NCI-H2107 treated with DMSO at 0.1 percent for 48 hours (cell line): Measurements from ENCODE around the gene PARP11.

ENCODE experiments used
- DNase-seq: peaks from one replicate; lab custom pipeline; 2025; ENCODE audit not compliant: unreplicated experiment; lab: John Stamatoyannopoulos, UW

Gene PARP11

DNA sequence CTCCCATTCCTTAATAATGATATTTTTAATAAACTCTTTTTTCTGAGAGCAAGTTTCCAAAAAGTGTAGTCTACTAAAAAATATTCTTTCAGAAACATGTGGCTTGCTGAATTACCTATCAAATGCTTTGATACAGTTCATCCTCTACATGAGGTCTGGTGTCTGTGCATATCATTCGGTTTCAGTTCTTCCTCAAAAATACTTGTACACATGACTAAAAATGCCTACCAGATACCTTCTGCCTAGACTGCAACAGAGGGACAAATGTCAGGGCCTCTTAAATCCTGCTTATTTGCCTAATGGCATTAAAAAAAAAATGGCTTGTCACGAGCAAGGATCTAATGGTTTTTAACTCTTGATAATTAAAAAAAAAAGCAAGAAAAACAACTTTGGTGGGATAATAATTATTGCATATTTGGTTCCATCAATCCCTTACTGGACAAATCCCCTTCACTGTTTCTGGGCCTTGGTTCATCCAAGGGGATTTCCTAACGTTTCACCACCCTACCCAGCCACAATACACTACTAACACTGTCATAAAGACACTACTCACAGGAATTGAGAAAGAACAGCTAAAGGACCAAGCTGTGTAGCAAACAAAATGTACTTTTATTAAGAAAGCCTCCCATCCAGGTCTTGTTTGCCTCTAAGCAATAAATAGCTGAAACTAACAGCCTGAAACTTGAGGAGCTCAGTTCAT lies 45.7 kb downstream of the PARP11 start:
- DNase-seq, result no peak

DNA sequence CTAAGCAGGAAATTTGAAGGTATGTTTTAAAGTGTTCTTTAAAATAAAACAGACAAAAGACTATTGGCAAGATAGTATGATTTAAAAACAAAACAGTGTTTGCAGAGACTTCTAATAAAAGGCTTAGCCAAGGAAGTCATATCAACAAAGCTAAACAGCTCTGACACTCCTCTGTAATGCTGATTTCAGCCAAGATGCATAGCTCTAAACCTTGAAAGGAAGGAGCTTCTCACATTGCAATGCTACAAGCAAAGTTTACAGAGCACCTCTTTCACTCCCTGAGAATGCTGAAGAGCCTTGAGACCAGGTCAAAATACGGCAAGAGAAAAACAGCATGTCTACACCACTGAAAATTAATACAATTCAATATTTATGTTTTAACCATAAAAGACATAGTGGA lies 51.8 kb downstream of the PARP11 start:
- DNase-seq, result no peak

DNA sequence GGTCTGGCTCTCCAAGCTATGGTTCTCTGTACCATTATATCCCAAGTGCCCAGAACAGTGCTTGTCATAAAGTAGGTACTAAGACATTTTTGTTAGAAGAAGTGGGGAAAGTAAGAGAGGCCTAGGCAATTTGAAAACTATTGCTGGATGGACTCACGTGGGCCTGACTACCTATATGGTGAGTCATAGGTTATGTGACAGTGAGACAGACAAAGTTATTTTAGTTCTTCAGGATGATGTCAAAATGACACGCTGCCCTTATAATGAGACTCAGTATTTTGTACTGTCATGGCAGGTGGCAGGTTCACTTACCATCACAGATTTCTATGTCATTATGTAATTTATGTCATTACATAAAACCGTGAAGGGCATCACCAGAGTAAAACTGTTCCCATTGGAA lies 53.1 kb downstream of the PARP11 start:
- no peak for DNase-seq

DNA sequence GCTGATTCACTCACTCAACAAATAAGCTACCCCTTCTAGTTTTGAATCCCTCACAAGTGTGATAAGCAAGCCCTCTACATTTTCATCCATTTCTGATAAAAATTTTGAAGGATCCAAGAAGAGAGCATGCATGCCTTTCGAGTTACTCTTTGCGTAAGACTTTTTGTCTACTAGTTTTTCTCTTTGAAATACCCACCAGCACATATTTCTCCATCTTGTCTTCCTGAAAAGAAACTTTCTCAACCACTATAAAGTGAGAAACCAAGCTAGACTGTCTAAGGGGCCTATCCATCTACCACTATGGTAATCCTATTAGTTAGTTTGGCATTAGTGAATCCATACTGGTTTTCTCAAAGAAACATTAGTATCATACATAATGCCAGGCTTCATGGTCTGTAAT lies 56.9 kb downstream of the PARP11 start:
- no peak for DNase-seq

DNA sequence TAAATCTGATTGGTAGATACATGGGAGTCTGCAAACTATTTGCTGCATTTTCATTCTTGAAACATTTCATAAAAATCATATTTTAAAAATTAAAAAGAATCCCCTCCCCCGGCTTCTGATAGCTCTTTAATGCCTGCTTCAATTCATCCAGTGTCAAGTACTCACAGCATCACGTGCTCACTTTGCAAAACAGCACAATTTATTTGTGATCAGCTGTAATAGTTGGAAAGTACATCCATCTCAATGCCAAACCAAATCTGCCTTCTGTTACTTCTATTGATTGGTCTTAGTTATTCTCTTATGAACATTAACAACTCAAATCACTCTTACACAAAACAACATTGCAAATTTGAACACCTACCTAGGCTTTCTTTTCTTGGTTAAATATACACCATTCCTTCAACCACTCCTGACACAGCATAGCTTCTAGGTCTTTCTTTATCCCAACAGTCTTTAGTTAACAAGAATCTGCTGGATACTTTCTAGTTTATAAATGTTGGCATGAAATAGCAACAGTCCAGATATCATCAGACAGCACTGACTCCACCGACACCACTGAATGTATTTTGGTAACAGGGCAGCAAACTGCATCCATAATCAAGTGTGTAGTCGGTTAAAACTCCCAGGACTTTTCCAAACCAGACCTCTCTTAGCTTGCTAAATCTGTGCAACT lies 58.0 kb downstream of the PARP11 start:
- no peak for DNase-seq

DNA sequence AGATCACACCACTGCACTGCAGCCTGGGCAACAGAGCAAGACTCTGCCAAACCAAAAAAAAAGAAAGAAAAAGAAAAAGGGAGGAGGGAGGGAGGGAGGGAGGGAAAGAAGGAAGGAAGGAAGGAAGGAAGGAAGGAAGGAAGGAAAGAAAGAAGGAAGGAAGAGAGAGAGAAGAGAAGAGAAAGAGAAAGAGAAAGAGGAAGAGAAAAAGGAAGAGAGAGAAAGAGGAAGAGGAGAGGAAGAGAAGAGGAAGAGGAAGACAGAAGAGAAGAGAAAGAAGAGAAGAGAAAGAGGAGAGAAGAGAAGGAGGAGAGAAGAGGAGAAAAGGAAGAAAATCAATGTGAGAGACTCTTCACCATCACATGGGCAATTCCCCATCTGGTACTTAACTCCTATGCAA lies 62.7 kb downstream of the PARP11 start:
- no peak for DNase-seq

DNA sequence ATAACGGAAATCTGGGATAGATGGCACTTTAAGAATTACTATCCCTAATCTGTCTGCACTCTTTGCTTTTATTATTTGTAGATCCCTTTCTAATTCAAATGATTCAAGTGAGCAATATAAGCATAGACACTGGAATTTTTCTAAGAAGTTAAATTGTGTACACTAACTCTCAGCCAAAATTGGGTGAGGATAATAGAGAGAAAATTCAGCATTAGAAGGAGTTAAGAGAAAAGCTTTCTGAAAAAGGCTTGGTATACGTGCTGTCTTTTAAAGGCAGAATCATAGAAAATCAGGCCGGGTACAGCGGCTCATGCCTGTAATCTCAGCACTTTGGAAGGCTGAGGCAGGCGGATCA lies 63.2 kb downstream of the PARP11 start:
- DNase-seq, result no peak

DNA sequence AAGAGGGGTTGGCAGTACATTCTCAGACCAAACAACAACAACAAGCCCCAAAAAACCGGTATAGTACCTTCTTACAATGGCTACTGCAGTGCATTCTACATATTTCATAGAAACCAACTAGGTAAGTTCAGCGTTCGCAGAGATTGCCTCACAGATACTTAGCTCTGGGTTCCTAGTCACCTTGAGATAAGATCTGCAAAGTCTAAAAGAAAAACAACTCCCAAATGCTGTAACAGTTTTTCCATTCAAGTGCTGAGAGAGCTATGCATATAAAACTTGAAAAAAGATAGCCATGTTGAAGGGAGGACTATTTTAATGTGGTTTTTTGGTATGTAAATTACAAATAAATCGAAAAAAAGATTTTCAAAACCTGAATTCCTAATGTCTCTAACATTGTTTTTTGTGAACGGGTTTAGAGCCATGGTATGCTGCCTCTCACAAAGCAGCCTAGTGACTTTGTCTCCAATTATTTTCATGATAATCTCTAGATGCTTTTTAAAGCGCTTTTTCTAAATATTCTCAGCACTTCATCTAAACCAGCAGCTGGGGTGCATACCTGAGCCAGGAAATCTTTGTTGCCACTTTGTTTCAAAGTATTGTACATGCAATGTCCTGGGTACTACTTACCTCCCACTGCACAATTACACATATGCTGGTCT lies 63.7 kb downstream of the PARP11 start:
- no peak for DNase-seq

DNA sequence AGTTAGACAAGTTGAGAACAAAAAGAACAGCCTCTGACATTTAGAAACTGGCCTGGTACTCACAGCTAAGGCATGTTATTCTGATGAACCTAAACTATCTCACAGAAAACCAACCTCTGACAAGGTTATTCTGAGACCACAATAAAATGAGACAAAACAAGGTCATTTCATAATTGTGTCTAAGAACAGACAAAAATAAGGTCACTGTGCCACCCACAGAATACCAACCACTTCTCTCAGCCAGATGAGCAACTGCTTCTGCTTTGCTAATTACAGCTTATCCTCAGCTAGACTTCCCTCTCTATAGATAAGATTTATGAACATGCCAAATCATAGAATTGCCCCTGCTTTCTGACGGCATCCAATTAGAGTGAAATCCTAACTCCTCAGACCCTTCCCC lies 68.1 kb downstream of the PARP11 start:
- no peak for DNase-seq

DNA sequence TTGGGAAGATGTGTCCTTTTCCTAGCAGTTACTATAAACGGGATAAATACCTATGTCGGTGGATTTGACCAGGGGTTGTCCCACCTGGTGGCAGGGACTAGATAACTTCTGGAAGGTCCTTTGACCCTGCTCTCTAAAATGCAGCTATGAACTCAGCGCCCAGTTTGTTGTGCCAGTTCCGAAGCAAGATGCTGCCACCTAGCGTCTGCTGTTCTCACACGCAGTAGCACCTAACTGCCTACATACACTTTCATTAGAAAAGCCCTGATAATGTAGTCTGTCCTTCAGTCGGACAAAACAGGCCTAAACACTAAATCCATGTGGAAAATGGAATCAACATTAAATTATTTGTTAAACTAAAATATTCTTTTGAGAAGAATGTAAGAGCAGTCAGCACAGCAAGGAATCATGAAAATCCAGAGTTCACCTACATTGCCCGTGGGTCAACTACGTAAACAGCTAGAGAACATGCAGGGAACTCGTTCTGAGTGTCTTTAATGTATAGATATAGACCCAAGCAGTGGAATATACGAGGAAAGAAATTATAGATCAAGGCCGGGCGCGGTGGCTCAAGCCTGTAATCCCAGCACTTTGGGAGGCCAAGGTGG lies 69.2 kb downstream of the PARP11 start:
- DNase-seq, result peak; percentile 94

DNA sequence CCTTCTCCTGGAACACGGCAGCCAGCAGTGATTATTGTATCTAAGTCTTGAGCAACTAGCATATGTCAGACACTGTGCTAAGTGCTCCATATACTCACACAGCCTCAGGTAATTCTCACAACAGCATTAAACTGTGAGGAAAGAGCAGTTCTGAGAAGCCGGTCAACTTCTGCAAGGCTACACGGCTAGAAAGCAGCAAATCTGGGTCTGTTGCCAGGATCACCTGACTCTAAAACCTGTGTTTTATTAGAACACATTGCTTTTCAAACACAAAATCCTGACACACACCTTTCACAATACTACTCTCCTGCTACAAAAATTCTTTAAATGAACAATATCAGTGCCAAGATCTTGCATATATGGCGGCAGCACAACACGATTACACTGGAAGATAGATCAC lies 70.5 kb downstream of the PARP11 start:
- no peak for DNase-seq

DNA sequence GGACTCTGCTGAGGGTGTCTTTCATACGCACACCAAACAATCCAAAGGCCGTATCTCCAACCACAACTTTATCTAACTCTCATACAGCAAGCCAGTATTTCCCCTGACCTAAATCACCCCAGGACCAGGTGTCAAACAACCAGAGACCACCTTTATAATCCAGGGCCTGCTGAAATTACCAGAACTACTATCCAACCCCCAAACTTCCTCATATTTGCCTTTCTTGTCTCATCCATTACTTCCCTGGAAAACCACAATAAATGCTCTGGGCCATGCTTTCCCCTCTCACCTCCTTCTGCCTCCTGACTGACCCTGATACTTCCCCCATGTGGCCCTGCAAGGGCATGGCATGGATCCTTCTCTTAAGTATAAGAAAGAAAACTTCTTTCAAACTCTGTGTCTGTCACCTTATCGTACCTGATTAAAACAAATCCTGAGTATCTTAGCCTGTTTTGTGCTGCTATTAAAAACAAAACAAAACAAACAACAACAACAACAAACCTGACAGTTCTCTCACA lies 75.6 kb downstream of the PARP11 start:
- DNase-seq, result peak; percentile 17

DNA sequence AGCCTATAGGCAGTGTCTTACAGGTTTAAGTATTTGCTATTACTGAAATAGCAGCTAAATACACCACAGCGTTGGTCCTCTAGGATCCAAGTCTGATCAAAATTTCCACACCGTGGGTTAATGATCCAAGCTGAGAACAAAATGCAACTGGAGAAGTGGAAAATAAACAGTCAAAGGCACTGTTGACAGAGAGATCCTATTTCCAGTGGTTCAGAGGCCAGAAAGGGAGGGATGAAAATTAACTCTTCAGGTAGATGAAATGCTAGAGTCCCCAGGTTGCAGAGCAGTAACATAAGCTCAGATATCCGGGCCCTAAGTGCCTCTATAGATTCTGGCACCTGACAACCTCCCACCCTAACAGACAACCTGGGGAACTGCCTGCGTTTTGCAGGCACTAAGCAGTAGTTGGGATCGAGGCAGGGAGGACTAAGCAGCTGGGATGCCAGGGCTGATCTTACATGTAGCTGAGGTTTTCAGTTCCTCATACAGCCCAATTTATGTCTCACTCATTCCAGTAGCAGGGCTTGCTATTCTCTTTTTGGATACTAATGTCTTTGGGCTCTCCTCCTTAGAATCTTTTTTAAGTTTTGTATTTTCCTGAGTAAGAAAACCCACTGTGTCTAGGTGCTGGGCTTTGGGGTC lies 77.6 kb downstream of the PARP11 start:
- peak; percentile 99 for DNase-seq

DNA sequence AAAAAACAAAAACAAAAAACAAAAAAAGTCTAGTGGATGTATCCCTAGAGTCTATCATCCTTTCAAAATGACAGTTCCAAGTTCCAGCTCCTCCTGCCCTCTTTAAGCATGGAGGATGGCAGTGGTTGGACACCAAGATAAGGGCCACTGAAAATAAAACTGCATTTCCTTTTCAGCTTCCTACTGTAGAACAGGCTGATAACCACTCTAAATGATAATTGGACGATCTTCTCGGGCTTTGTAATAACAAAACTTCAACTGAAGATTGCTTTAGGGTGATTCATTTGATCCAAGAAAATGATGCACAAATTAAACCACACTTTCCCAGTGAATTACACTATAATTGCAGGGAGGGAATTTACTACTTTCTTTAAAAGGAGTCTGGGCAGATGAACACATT lies 78.1 kb downstream of the PARP11 start:
- peak; percentile 87 for DNase-seq

DNA sequence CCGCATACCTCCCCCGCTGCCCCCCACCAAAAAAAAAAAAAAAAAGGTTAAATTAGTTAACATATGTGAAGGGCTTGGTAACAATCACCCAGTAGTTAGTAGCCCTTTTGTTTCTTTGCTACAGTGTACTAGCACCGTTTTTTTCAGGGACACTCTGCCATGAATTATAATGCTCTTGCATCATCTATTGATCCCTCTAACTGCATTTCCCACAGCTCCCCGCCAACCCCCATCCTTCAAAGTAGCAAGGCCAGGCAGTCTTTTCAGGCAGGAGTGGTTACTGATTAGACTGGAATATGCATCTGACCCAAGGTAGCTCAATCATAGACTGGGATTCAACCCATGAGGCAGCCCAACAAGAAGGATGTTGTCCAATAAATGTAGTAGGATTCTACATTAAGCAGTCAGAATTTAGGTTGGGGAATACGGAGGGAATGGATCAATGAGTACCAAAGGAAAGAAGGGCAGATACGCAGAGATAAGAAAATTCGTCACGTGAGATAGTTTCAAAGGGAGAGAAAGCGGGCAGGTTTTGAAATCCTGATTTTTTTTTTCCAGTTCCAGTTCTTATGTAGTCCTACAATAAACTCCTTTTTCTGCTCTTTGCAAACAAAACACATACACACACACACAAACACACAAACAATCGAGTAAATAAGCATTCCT lies 80.4 kb downstream of the PARP11 start:
- DNase-seq, result peak; percentile 47

DNA sequence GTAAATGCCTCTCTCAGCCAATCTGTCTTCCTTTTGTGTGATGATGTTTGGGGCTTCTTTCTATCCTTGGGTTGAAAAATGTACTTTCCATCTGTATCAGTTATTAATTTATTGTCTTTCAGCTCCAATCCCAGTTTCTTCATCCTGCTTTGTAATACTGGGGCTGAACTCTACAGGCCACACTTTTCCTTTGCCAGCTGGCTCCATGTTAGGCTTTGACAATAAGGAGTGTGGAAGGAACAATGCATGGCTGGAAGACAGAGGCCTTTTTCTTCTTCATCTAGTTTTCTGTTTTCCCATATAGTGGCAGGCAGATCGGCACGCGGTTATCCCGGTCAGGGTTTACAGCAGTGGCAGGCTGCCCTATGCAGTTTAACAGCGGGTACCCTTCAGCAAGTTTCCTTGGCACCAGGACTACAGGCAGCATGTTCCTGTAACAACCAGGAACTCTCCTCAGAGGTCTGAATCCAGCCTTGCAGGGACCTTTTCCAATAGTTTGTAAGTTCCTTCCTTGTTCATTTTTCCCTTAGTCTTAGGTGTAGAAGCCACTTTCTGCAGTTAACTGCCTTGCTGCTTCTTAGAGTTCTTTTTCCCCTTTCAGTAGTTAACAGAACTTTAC lies 81.8 kb downstream of the PARP11 start:
- no peak for DNase-seq

DNA sequence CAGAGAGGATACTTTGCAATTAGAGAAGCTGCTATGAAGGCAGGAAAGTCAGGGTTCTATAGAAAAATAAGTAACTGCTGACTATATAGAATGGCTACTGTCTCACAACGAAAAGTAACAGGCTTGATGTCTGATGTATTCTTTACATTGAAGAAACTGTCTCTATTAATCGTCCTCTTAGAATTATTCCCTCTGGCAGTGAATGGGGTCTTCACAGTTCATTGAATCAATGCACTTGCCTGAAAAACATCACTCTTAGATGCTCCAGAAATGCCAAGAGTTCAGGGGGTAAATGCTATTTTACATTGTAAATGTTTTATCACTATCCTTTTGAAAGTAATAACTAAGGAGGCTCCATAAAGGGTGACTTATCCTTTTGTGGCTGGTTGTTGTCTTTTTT lies 82.6 kb downstream of the PARP11 start:
- DNase-seq, result no peak

DNA sequence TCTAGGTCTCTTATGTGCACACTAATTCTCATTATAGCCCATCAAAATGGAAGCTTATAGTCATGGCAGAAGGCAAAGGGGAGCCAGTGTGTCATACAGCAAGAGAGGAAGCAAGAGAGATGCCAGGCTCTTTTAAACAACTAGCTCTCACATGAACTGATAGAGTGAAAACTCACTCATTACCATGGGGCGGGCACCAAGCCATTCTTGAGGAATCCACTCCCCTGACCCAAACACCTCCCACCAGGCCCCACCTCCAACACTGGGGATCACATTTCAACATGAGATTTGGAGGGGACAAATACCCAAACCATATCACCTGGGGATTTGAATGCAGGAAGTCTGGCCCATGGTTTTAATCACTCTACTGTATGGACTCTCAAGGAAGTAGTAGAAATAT lies 83.4 kb downstream of the PARP11 start:
- DNase-seq, result no peak

DNA sequence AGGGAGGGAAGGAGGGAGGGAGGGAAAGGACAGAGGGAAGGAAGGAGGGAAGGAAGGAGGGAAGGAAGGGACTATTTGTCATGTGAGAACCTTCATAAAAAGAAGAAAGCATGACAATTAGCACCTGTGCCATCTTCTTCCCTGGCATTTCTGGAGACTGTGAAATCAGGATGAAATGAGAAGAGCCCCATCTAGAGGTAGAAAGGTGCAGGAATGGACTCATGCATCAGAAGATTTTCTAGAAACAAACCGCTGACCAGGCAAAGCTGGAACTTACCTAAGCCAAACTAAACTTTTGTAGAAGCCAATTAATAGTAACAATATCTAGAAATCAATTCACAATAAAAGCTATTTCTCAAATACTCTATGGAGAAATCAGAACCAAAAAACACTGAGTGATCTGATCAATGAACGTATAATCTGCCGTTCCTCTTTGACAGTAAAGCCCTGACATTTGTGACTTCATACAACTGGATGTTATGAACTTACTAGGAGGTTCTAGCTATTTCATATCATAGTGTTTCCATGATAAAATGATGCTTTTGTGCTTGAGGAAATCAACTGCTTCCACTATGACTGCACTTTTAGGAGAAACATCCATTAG lies 95.9 kb downstream of the PARP11 start:
- DNase-seq, result peak; percentile 82
